NT2/D1 (cell line): Measurements from ENCODE around the gene ATPAF2.

Experiments
- YY1 ChIP-seq: IDR thresholded peaks from 2 replicates; pipeline ENCODE4 v1.6.1; 2011; ENCODE audit not compliant: insufficient read length, insufficient read depth
- ZNF274 ChIP-seq: IDR thresholded peaks from 2 replicates; pipeline ENCODE4 v1.6.1; 2011; ENCODE audit warnings: mild to moderate bottlenecking, low read depth, low read length

DNA sequence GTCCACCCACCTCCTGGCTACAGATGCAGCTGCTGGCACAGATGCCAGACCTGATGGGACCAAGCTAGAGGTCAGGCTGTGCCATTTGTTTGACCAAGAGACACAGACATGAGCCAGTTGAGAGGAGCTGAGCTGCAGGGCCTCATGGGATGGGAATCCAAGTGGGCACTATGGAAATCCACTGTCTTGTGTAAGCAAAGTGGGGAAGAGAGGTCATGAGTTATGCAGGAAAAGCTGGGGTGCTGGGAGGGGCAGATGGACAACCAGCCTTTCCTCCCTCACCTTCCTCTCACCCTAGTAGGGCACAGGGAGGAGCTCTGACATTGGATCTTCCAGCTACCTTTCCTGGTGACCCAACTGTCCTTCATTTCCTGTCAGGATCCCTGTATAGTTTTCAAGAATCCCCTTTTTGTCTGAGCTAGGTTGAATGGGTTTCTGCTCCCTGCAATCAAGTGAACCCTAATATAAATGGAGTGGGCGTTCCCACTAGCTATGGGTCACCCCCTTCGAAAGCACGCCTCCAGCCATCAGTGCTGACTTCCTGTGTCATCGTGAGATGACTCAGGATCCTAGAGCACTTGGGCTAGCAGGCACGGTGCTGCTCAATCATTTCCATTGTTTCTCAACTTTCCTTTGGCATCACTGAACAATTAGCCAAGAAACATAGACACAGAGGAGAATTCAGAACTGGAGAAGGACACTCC lies 13.6 kb downstream of the ATPAF2 start:
- TF ChIP-seq ZNF274 (no peak), YY1 (no peak)
